ENCODE results near the gene TREML4. TPM values are rescaled to one million over a fixed set of nuclear protein-coding genes. Genes with fewer than 3 reads are reported as not detected.

TREML4 gene
- total and polyA plus RNA-seq, 9 of the 15 experiments (the other 6 are each of a cell fraction or from before 2014, with no cell fraction given), result not detected

DNA sequence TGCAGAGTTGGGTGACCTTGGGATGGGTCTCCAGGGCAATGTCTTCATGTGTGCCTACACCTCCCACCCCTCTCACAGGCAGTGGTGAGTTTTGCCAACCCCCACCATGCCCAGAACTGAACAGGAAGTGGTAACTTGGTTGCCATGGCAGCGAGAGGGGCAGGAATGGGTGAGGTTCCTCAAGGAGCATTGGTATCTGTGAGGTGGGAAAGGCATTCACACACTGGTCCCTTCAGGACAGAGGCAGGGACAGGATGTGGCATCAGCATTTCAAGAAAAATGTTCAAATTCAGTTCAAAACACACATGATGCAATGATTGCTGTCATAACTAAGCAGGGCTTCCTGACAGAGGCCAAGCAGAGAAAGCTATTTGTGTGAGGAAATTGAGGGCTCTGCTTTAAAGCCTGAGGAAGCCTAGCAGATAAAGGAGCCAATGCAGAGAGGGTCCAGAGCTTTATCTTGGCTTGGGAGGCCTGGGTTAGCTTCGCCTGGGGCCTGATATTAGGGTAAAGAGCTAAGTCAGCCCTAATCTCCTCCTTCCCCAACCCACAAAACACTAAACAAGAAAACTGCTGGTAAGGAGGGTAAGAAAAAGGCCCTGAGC lies 27.8 kb upstream of the TREML4 start (continued):
- TF ChIP-seq, protein P1, sequence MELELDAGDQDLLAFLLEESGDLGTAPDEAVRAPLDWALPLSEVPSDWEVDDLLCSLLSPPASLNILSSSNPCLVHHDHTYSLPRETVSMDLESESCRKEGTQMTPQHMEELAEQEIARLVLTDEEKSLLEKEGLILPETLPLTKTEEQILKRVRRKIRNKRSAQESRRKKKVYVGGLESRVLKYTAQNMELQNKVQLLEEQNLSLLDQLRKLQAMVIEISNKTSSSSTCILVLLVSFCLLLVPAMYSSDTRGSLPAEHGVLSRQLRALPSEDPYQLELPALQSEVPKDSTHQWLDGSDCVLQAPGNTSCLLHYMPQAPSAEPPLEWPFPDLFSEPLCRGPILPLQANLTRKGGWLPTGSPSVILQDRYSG (tag; conservative IDR thresholded peaks at IDR 0.05; ENCODE audit: low read depth), result peak; percentile 46; the same call in 1 of the 2 replicates
- TF ChIP-seq DMBX1 (CRISPR knock-in tag; IDR thresholded peaks at IDR 0.05; ENCODE audit: borderline replicate concordance) (peak; percentile 22; the same call in 1 of the 2 replicates), JUND (IDR thresholded peaks at IDR 0.05; ENCODE audit: borderline replicate concordance, low read depth, low read length) (peak; percentile 32; the same call in 1 of the 2 replicates), JUND (tag; IDR thresholded peaks at IDR 0.05; ENCODE audit: borderline replicate concordance, low read depth, low read length) (no peak; the same call in 2 of the 3 replicates), CBFA2T3 (IDR thresholded peaks at IDR 0.05) (peak; percentile 84), SIX5 (IDR thresholded peaks at IDR 0.05; ENCODE audit: borderline replicate concordance in 1 of 2, insufficient read depth in 1 of 2, low read depth in 1 of 2, low read length in 2 of 2) (no peak), DPF2 (IDR thresholded peaks at IDR 0.05) (peak; percentile 71; the same call in 1 of the 2 replicates), SRF (CRISPR knock-in tag; IDR thresholded peaks at IDR 0.05) (no peak), TBL1XR1 (IDR thresholded peaks at IDR 0.05; ENCODE audit: low read length in 2 of 2) (peak in 1 of 2 experiments; percentile 22; a peak in 1 of 4 replicates), TAL1 (IDR thresholded peaks at IDR 0.05) (peak; percentile 69; the same call in 1 of the 2 replicates), PCBP1 (IDR thresholded peaks at IDR 0.05; ENCODE audit: low read depth, low read length, poor library complexity, severe bottlenecking) (no peak), MTA1 (IDR thresholded peaks at IDR 0.05; ENCODE audit: borderline replicate concordance) (0 out of 2 replicates have a peak, but pooled peaks have one; percentile 39), HNRNPLL (IDR thresholded peaks at IDR 0.05; ENCODE audit: low read depth, low read length, poor library complexity, severe bottlenecking) (no peak), NCOA2 (IDR thresholded peaks at IDR 0.05; ENCODE audit: partially characterized antibody in 2 of 2) (no peak), LEF1 (IDR thresholded peaks at IDR 0.05) (peak; percentile 51; the same call in 1 of the 2 replicates), ZNF644 (tag; IDR thresholded peaks at IDR 0.05; ENCODE audit: low read depth) (peak; percentile 45; the same call in 1 of the 2 replicates), SMARCA4 (IDR thresholded peaks at IDR 0.05) (0 out of 2 replicates have a peak, but pooled peaks have one; percentile 50)
- TF ChIP-seq, protein P2, sequence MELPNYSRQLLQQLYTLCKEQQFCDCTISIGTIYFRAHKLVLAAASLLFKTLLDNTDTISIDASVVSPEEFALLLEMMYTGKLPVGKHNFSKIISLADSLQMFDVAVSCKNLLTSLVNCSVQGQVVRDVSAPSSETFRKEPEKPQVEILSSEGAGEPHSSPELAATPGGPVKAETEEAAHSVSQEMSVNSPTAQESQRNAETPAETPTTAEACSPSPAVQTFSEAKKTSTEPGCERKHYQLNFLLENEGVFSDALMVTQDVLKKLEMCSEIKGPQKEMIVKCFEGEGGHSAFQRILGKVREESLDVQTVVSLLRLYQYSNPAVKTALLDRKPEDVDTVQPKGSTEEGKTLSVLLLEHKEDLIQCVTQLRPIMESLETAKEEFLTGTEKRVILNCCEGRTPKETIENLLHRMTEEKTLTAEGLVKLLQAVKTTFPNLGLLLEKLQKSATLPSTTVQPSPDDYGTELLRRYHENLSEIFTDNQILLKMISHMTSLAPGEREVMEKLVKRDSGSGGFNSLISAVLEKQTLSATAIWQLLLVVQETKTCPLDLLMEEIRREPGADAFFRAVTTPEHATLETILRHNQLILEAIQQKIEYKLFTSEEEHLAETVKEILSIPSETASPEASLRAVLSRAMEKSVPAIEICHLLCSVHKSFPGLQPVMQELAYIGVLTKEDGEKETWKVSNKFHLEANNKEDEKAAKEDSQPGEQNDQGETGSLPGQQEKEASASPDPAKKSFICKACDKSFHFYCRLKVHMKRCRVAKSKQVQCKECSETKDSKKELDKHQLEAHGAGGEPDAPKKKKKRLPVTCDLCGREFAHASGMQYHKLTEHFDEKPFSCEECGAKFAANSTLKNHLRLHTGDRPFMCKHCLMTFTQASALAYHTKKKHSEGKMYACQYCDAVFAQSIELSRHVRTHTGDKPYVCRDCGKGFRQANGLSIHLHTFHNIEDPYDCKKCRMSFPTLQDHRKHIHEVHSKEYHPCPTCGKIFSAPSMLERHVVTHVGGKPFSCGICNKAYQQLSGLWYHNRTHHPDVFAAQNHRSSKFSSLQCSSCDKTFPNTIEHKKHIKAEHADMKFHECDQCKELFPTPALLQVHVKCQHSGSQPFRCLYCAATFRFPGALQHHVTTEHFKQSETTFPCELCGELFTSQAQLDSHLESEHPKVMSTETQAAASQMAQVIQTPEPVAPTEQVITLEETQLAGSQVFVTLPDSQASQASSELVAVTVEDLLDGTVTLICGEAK (IDR thresholded peaks at IDR 0.05), result no peak
- TF ChIP-seq, protein P2 (CRISPR knock-in tag; IDR thresholded peaks at IDR 0.05), result no peak
